Measurements from ENCODE around the gene GLYATL1B.
"Not testable (repeated sequence)": the region's sequence is repeated elsewhere in the genome, so short reads cannot be mapped to it uniquely, and the experiment has no call there.

GRCh38 chr11:59036542-59036941, 49.6 kb upstream of the GLYATL1B start:
- TF ChIP-seq POLR2A (IDR thresholded peaks at IDR 0.05; ENCODE audit: low read depth, low read length); CTCF (conservative IDR thresholded peaks at IDR 0.05; ENCODE audit: low read depth, low read length); RAD21 (IDR thresholded peaks at IDR 0.05; ENCODE audit: low read length); RCOR1 (IDR thresholded peaks at IDR 0.05; ENCODE audit: insufficient replicate concordance, low read length); MXI1 (IDR thresholded peaks at IDR 0.05; ENCODE audit: borderline replicate concordance, low read depth, low read length); CEBPB (IDR thresholded peaks at IDR 0.05; ENCODE audit: low read depth, low read length): not testable (repeated sequence)

Measured in IMR-90 (cell line).